Ascending aorta (tissue), 1 donor: ENCODE data around the gene GLG1. TPM values are rescaled to one million over a fixed set of nuclear protein-coding genes. Genes with fewer than 3 reads are reported as not detected.

ENCODE experiments used
- total RNA-seq: library from RNA; depleted of rRNA; stranded (reverse); fragments of >200 nt; gene quantifications from one replicate; pipeline ENCODE4 v1.1.0, GENCODE V29; 2016

Gene GLG1
- total RNA-seq, 1 donor from 2014 or later, result 77.0 TPM

Other genes starting within 250 kb of the GLG1 start
- not detected for gene NPIPB15, start 230.8 kb downstream of the GLG1 start, total RNA-seq
- gene CLEC18B, start 185.6 kb downstream of the GLG1 start, total RNA-seq, result not detected
- 54.6 TPM for gene RFWD3, start 59.8 kb upstream of the GLG1 start, total RNA-seq
- gene MLKL, start 93.7 kb upstream of the GLG1 start, total RNA-seq, result 4.0 TPM
- gene FA2H, start 167.7 kb upstream of the GLG1 start, total RNA-seq, result not detected